ENCODE data around the gene BLVRA.
"Not testable (repeated sequence)": the region's sequence is repeated elsewhere in the genome, so short reads cannot be mapped to it uniquely, and the experiment has no call there.

BLVRA gene

GRCh38 chr7:43768887-43769272, 10.4 kb downstream of the BLVRA start:
- H3K27me3 Mint-ChIP-seq: no peaks in the 10 kb centered on the region
- ATAC-seq (ENCODE audit: low read depth) (no peak), DNase-seq (ENCODE audit: low spot score in 2 of 2) (no peak)
- no peaks in the 10 kb centered on the region for H3K9me3 Mint-ChIP-seq
- no peak overlapping the region for H3K4me3 Mint-ChIP-seq
- H3K36me3 Mint-ChIP-seq: peaks cover 13% of the 10 kb centered on the region
- H3K4me1 Mint-ChIP-seq: peaks cover 4% of the 10 kb centered on the region
- H3K27ac Mint-ChIP-seq: no peak overlapping the region

GRCh38 chr7:43769281-43769680, 10.8 kb downstream of the BLVRA start:
- Mint-ChIP-seq H3K36me3 (peaks cover 13% of the 10 kb centered on the region), H3K4me1 (peaks cover 3% of the 10 kb centered on the region), H3K9me3 (no peaks in the 10 kb centered on the region), H3K27me3 (no peaks in the 10 kb centered on the region), H3K4me3 (no peak overlapping the region), H3K27ac (no peak overlapping the region)
- ATAC-seq (ENCODE audit: low read depth) (no peak), DNase-seq (ENCODE audit: low spot score in 2 of 2) (no peak)

GRCh38 chr7:43769791-43770465, 11.4 kb downstream of the BLVRA start:
- Mint-ChIP-seq H3K4me1 (no peaks in the 10 kb centered on the region), H3K36me3 (peaks cover 13% of the 10 kb centered on the region), H3K4me3 (no peak overlapping the region), H3K9me3 (no peaks in the 10 kb centered on the region), H3K27me3 (no peaks in the 10 kb centered on the region), H3K27ac (no peak overlapping the region)
- DNase-seq (ENCODE audit: low spot score in 2 of 2) (no peak), ATAC-seq (ENCODE audit: low read depth) (no peak)

- Mint-ChIP-seq H3K27ac (no peak overlapping the region), H3K9me3 (no peaks in the 10 kb centered on the region), H3K4me3 (no peak overlapping the region), H3K27me3 (no peaks in the 10 kb centered on the region), H3K36me3 (peaks cover 13% of the 10 kb centered on the region), H3K4me1 (no peaks in the 10 kb centered on the region)
- DNase-seq (ENCODE audit: low spot score in 2 of 2) (no peak), ATAC-seq (ENCODE audit: low read depth) (no peak)
Observed at GRCh38 chr7:43771128-43771527, 12.6 kb downstream of the BLVRA start.

GRCh38 chr7:43771573-43771972, 13.1 kb downstream of the BLVRA start:
- H3K36me3 Mint-ChIP-seq: peaks cover 16% of the 10 kb centered on the region
- no peaks in the 10 kb centered on the region for H3K27me3 Mint-ChIP-seq
- ATAC-seq (ENCODE audit: low read depth): no peak
- H3K9me3 Mint-ChIP-seq: peaks cover 2% of the 10 kb centered on the region
- no peak overlapping the region for H3K27ac Mint-ChIP-seq
- DNase-seq (ENCODE audit: low spot score in 2 of 2): no peak
- H3K4me1 Mint-ChIP-seq: no peaks in the 10 kb centered on the region
- H3K4me3 Mint-ChIP-seq: no peak overlapping the region

- not testable (repeated sequence) for H3K4me3 Mint-ChIP-seq; H3K27ac Mint-ChIP-seq; ATAC-seq (ENCODE audit: low read depth)
Observed at GRCh38 chr7:43773268-43773667, 14.8 kb downstream of the BLVRA start.

GRCh38 chr7:43775255-43775654, 16.8 kb downstream of the BLVRA start:
- peaks cover 23% of the 10 kb centered on the region for H3K36me3 Mint-ChIP-seq
- not testable (repeated sequence) for H3K27me3 Mint-ChIP-seq; H3K9me3 Mint-ChIP-seq; DNase-seq (ENCODE audit: low spot score in 2 of 2); ATAC-seq (ENCODE audit: low read depth); H3K27ac Mint-ChIP-seq; H3K4me1 Mint-ChIP-seq; H3K4me3 Mint-ChIP-seq

More at GRCh38 chr7:43773268-43773667, 14.8 kb downstream of the BLVRA start:
- DNase-seq (ENCODE audit: low spot score in 2 of 2); H3K9me3 Mint-ChIP-seq; H3K4me1 Mint-ChIP-seq; H3K27me3 Mint-ChIP-seq: not testable (repeated sequence)
- peaks cover 18% of the 10 kb centered on the region for H3K36me3 Mint-ChIP-seq

- DNase-seq (ENCODE audit: low spot score in 2 of 2); H3K4me1 Mint-ChIP-seq; H3K9me3 Mint-ChIP-seq: not testable (repeated sequence)
Observed at GRCh38 chr7:43778293-43779044, 20.0 kb downstream of the BLVRA start.

GRCh38 chr7:43779045-43779812, 20.7 kb downstream of the BLVRA start:
- no peak overlapping the region for H3K27ac Mint-ChIP-seq
- no peak overlapping the region for H3K4me3 Mint-ChIP-seq
- no peaks in the 10 kb centered on the region for H3K4me1 Mint-ChIP-seq
- no peaks in the 10 kb centered on the region for H3K27me3 Mint-ChIP-seq
- ATAC-seq (ENCODE audit: low read depth) (no peak), DNase-seq (ENCODE audit: low spot score in 2 of 2) (no peak)
- peaks cover 2% of the 10 kb centered on the region for H3K9me3 Mint-ChIP-seq
- H3K36me3 Mint-ChIP-seq: peaks cover 24% of the 10 kb centered on the region

More at GRCh38 chr7:43778293-43779044, 20.0 kb downstream of the BLVRA start:
- peaks cover 23% of the 10 kb centered on the region for H3K36me3 Mint-ChIP-seq
- H3K4me3 Mint-ChIP-seq; H3K27ac Mint-ChIP-seq; H3K27me3 Mint-ChIP-seq; ATAC-seq (ENCODE audit: low read depth): not testable (repeated sequence)

- DNase-seq (ENCODE audit: low spot score in 2 of 2) (no peak), ATAC-seq (ENCODE audit: low read depth) (no peak)
- H3K4me1 Mint-ChIP-seq: no peaks in the 10 kb centered on the region
- H3K27ac Mint-ChIP-seq: no peak overlapping the region
- no peak overlapping the region for H3K4me3 Mint-ChIP-seq
- H3K36me3 Mint-ChIP-seq: peaks cover 22% of the 10 kb centered on the region
- H3K27me3 Mint-ChIP-seq: no peaks in the 10 kb centered on the region
- no peaks in the 10 kb centered on the region for H3K9me3 Mint-ChIP-seq
Observed at GRCh38 chr7:43781726-43782607, 23.5 kb downstream of the BLVRA start.

- no peaks in the 10 kb centered on the region for H3K4me1 Mint-ChIP-seq
- peaks cover 22% of the 10 kb centered on the region for H3K36me3 Mint-ChIP-seq
- DNase-seq (ENCODE audit: low spot score in 2 of 2) (no peak), ATAC-seq (ENCODE audit: low read depth) (no peak)
- no peak overlapping the region for H3K4me3 Mint-ChIP-seq
- no peak overlapping the region for H3K27ac Mint-ChIP-seq
- H3K9me3 Mint-ChIP-seq: no peaks in the 10 kb centered on the region
- H3K27me3 Mint-ChIP-seq: no peaks in the 10 kb centered on the region
Observed at GRCh38 chr7:43782768-43783555, 24.5 kb downstream of the BLVRA start.

- H3K36me3 Mint-ChIP-seq: peaks cover 25% of the 10 kb centered on the region
- no peak overlapping the region for H3K27ac Mint-ChIP-seq
- no peaks in the 10 kb centered on the region for H3K27me3 Mint-ChIP-seq
- DNase-seq (ENCODE audit: low spot score in 2 of 2): no peak
- ATAC-seq (ENCODE audit: low read depth): no peak
- no peak overlapping the region for H3K4me3 Mint-ChIP-seq
- no peaks in the 10 kb centered on the region for H3K4me1 Mint-ChIP-seq
- H3K9me3 Mint-ChIP-seq: no peaks in the 10 kb centered on the region
Observed at GRCh38 chr7:43784030-43784584, 25.6 kb downstream of the BLVRA start.

All from memory B cell (primary cell).